AG04450 (cell line): Measurements from ENCODE around the gene SLC26A11. TPM values are rescaled to one million over a fixed set of nuclear protein-coding genes. Genes with fewer than 3 reads are reported as not detected.
"Not testable (repeated sequence)": the region's sequence is repeated elsewhere in the genome, so short reads cannot be mapped to it uniquely, and the experiment has no call there.

Source experiments
- CTCF ChIA-PET: fragments of 300-600, 350-600 bp; formaldehyde crosslinking; extraction: SDS; loops from one replicate; lab custom pipeline; 2022; ENCODE audit warnings: antibody characterized with exemption, inconsistent platforms; lab: Charles Lee
- POLR2A ChIA-PET: fragments of 350-600 bp; formaldehyde crosslinking; extraction: SDS; loops from one replicate; lab custom pipeline; 2021; ENCODE audit warnings: antibody characterized with exemption, inconsistent platforms; lab: Yijun Ruan, JAX
- DNase-seq: peaks from one replicate; pipeline ENCODE4 v3.0.0-alpha.2; 2011; ENCODE audit warnings: low read depth, low spot score
- H3K27ac ChIP-seq: one replicate; pipeline ENCODE4 v1.5.1; 2012; ENCODE audit warnings: low read depth, low read length, control low read depth
- H3K27me3 ChIP-seq: one replicate; pipeline ENCODE4 v1.6.0; 2012; ENCODE audit warnings: low read length; ENCODE audit not compliant: control insufficient read depth, insufficient read depth
- H3K4me3 ChIP-seq: 2 replicates; pipeline ENCODE4 v1.5.1; 2011; ENCODE audit warnings: mild to moderate bottlenecking, low read depth, low read length, control low read depth
- H3K9me3 ChIP-seq: 2 replicates; pipeline ENCODE4 v1.5.1; 2012; ENCODE audit warnings: low read length; ENCODE audit not compliant: control insufficient read depth, insufficient read depth
- CTCF ChIP-seq: IDR thresholded peaks from 2 replicates; pipeline ENCODE4 v1.5.1; 2011; ENCODE audit warnings: low read depth, low read length, control low read depth, inconsistent platforms
- polyA plus RNA-seq: library from polyadenylated mRNA; depleted of rRNA; stranded (reverse); fragments of >200 nt; gene quantifications from 2 replicates; pipeline ENCODE4 v1.2.3, GENCODE V29; 2011; rRNA removed

SLC26A11 gene
- polyA plus RNA-seq, 1 experiment: 8.9 TPM

GRCh38 chr17:80295559-80295958 is 75.3 kb downstream of the SLC26A11 start:
- Histone ChIP-seq H3K9me3 (no peaks in the 10 kb centered on the region; the same call in 1 of the 2 replicates), H3K27me3 (no peaks in the 10 kb centered on the region), H3K4me3 (no peak overlapping the region), H3K27ac (no peak overlapping the region)
- ChIA-PET POLR2A (no interaction called here), CTCF (no interaction called here)
- no peak for TF ChIP-seq CTCF
- DNase-seq: no peak

GRCh38 chr17:80296221-80296620 is 76.0 kb downstream of the SLC26A11 start:
- POLR2A ChIA-PET: no interaction called here
- H3K4me3 ChIP-seq: no peak overlapping the region
- no peak overlapping the region for H3K27ac ChIP-seq
- no peaks in the 10 kb centered on the region for H3K27me3 ChIP-seq
- CTCF ChIA-PET: no interaction called here
- no peaks in the 10 kb centered on the region; the same call in 1 of the 2 replicates for H3K9me3 ChIP-seq
- no peak for DNase-seq
- no peak for TF ChIP-seq CTCF

GRCh38 chr17:80297996-80298560 is 77.9 kb downstream of the SLC26A11 start:
- TF ChIP-seq CTCF: no peak
- peaks cover 2% of the 10 kb centered on the region; the same call in 1 of the 2 replicates for H3K9me3 ChIP-seq
- DNase-seq: no peak
- POLR2A ChIA-PET: interaction anchor here (0.6 kb wide), 1 partner anchor 93 kb away, joined by 4 read pairs; no protein-coding TSS in a partner anchor
- H3K27me3 ChIP-seq: no peaks in the 10 kb centered on the region
- CTCF ChIA-PET: no interaction called here
- H3K4me3 ChIP-seq: no peak overlapping the region
- H3K27ac ChIP-seq: no peak overlapping the region

GRCh38 chr17:80299350-80300100 is 79.3 kb downstream of the SLC26A11 start:
- POLR2A ChIA-PET, H3K27ac ChIP-seq, H3K27me3 ChIP-seq, H3K4me3 ChIP-seq, CTCF ChIA-PET, DNase-seq: not testable (repeated sequence)
- H3K9me3 ChIP-seq: peaks cover 15% of the 10 kb centered on the region

- DNase-seq, CTCF ChIA-PET, H3K4me3 ChIP-seq, H3K27me3 ChIP-seq, POLR2A ChIA-PET, H3K27ac ChIP-seq: not testable (repeated sequence)
- H3K9me3 ChIP-seq: peaks cover 15% of the 10 kb centered on the region
These were observed 80.5 kb downstream of the SLC26A11 start for GRCh38 chr17:80300756-80301155.

Other genes starting within 250 kb of the SLC26A11 start
- 10.9 and 14.7 TPM in 2 replicates for gene TBC1D16, start 184.6 kb upstream of the SLC26A11 start, polyA plus RNA-seq
- gene CCDC40, start 183.8 kb upstream of the SLC26A11 start, polyA plus RNA-seq: 2.0 and 2.4 TPM in 2 replicates
- gene GAA, start 118.8 kb upstream of the SLC26A11 start, polyA plus RNA-seq: 3.8 and 6.0 TPM in 2 replicates
- 96.1 and 103 TPM in 2 replicates for gene EIF4A3, start 73.3 kb upstream of the SLC26A11 start, polyA plus RNA-seq
- gene CARD14, start 50.4 kb upstream of the SLC26A11 start, polyA plus RNA-seq: not detected in 2 replicates
- gene SGSH, start 94 bp upstream of the SLC26A11 start, polyA plus RNA-seq: 37.4 and 39.9 TPM in 2 replicates
- 46.8 and 51.5 TPM in 2 replicates for gene RNF213, start 40.4 kb downstream of the SLC26A11 start, polyA plus RNA-seq
- 18.1 and 24.9 TPM in 2 replicates for gene ENDOV, start 194.7 kb downstream of the SLC26A11 start, polyA plus RNA-seq